ENCODE data around the gene BCKDHB. TPM values are rescaled to one million over a fixed set of nuclear protein-coding genes. Genes with fewer than 3 reads are reported as not detected.

BCKDHB gene
- total RNA-seq, 2 experiments from 2014 or later: 16.4 to 18.8 TPM

DNA sequence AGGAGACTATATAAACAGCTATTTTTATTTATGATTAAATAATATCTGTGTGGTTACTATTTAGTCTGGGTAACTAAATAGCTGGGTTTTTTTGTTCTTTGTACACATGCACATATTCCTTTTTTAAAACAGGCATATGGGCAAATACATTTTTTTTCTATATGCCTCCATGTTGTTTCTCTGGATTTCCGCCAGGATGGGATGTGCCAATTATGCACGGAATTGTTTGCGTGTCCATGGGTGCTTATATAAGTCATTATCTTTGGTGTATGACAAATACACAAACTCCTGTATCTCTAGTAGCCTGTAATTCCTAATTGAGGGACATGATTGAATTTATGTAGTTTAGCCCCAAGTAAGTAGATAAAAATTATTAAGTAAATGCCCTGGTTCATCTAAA, 226.9 kb downstream of the BCKDHB start:
- CTCF ChIA-PET: no interaction called here
- H3K9me3 Mint-ChIP-seq: no peaks in the 10 kb centered on the region
- POLR2A ChIA-PET: no interaction called here
- no peak overlapping the region for H3K27ac Mint-ChIP-seq
- H3K27me3 Mint-ChIP-seq: no peaks in the 10 kb centered on the region
- no peaks in the 10 kb centered on the region for H3K36me3 Mint-ChIP-seq (ENCODE audit: low read depth)
- peaks cover 4% of the 10 kb centered on the region for H3K4me1 Mint-ChIP-seq
- DNase-seq: no peak
- no peak overlapping the region for H3K4me3 Mint-ChIP-seq

DNA sequence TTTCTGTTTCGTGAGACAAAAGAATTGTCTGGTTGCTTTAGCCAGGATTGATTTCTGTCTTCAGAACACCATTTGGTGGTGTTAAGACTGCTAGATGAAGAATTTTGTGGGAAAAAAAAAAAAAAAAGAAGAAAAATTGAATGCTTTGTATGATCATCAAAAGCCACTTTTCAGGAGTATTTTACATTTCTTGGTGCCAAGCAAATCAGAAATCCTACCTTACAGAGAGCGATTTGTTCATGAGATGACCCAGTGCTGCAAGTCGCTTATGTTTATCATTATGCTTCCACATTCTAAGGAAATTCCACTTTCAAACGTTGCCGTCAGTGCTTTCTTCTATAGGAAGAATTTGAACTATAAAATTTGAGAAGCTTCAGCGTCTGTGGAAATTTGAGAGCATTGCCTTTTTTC, 228.7 kb downstream of the BCKDHB start:
- CTCF ChIA-PET: interaction anchor here (1.1 kb wide), 1 partner anchor 1419 kb away, joined by 4 read pairs; no protein-coding TSS in a partner anchor
- DNase-seq: no peak
- Mint-ChIP-seq H3K4me1 (peaks cover 4% of the 10 kb centered on the region), H3K27me3 (no peaks in the 10 kb centered on the region), H3K27ac (no peak overlapping the region), H3K9me3 (no peaks in the 10 kb centered on the region), H3K4me3 (no peak overlapping the region), H3K36me3 (ENCODE audit: low read depth) (no peaks in the 10 kb centered on the region)
- POLR2A ChIA-PET: no interaction called here

DNA sequence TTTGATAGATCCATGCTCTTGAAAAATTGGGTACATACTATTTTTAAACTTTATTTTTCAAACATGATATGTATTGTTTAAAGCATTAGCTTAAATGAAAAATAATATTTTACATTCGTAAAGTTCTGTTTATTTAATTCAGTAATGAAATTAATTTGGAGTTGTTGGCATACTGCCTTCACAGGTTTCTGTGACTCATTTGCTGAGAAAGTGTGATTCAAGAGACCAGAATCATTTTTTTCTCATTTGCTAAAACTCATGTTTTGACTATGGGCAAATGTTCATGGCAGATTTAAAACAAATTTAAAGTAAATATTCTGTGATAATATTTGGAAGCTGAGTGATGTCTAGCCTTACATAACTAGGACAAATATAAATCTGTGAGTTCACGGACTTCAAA, 230.4 kb downstream of the BCKDHB start:
- no peaks in the 10 kb centered on the region for H3K27me3 Mint-ChIP-seq

DNA sequence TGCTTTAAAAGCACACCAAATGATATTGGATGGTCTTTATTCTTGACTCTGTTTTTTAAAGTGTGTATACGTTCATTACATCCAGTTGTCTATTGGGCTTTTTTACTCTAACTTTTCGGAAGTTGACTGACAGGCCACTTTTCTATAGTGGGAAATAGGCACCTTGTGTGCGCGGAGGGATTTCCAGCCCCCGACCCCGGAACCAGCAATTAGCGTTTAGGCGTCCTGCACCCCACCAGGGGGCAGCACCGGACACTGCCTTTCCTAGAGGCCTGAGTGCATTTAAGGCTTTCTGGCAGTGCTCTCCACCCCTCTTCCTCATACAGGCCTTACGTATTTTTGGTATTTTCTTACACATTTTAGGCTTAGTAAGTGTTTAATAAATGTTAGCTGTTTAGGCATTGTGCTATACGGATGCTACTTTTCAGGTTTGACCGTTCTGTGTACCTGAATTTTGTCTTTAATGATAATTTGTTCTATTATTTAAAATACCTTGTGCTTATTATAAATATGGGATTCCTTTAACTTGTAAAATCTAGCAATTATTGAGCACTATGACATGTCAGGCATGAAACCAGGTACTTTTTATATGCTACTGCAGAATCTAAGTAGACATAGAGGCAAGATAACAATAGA, 231.8 kb downstream of the BCKDHB start:
- CTCF ChIA-PET: no interaction called here
- peak; percentile 68 for DNase-seq
- Mint-ChIP-seq H3K4me3 (no peak overlapping the region), H3K27me3 (no peaks in the 10 kb centered on the region), H3K9me3 (no peaks in the 10 kb centered on the region), H3K4me1 (peaks cover 4% of the 10 kb centered on the region), H3K27ac (no peak overlapping the region), H3K36me3 (ENCODE audit: low read depth) (no peaks in the 10 kb centered on the region)
- POLR2A ChIA-PET: no interaction called here

More for the DNA sequence above, 230.4 kb downstream of the BCKDHB start:
- CTCF ChIA-PET: no interaction called here
- POLR2A ChIA-PET: no interaction called here
- DNase-seq: no peak
- no peak overlapping the region for H3K27ac Mint-ChIP-seq
- H3K4me3 Mint-ChIP-seq: no peak overlapping the region
- no peaks in the 10 kb centered on the region for H3K9me3 Mint-ChIP-seq
- peaks cover 4% of the 10 kb centered on the region for H3K4me1 Mint-ChIP-seq
- no peaks in the 10 kb centered on the region for H3K36me3 Mint-ChIP-seq (ENCODE audit: low read depth)

DNA sequence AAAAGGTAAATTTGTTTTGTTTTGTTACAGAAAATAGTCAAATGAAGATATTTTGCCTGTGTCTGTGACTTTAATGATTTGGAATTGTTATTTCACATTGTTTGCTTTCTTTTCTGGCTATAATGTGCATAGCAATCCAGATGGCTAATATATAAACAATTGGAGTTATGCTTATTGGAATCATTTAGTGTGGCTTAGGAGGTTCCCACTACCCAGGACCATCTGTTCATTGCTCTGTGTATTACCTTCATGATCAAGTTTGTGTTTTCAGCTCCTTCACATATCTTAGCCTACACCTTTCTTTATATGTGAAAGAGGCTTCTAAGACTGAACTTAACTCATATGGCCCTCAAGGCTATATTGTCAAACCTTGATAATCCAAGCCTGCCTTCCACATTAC, 232.9 kb downstream of the BCKDHB start:
- no peaks in the 10 kb centered on the region for H3K27me3 Mint-ChIP-seq
- H3K36me3 Mint-ChIP-seq (ENCODE audit: low read depth): no peaks in the 10 kb centered on the region
- ChIA-PET CTCF (no interaction called here), POLR2A (no interaction called here)
- H3K4me1 Mint-ChIP-seq: peaks cover 4% of the 10 kb centered on the region
- no peak for DNase-seq
- H3K27ac Mint-ChIP-seq: no peak overlapping the region
- no peaks in the 10 kb centered on the region for H3K9me3 Mint-ChIP-seq
- H3K4me3 Mint-ChIP-seq: no peak overlapping the region

DNA sequence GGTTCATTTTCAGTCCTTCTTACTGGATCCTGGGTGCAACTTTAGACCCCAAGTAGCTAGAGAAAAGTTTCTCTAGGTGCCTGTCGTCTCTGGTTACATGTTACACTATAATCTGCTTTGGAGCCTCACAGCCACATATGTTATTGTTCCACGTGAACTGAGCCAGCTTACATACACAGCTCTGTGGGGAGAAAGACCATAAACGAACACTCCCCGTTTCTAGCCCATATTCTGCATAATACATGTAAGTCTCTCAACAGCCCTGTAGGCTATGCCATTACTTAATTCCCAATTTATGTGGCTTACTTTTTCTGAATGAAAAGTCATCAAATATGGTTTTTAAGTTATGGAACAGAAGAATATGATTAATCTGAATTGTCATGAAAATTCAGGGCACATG, 233.8 kb downstream of the BCKDHB start:
- DNase-seq: no peak
- H3K4me3 Mint-ChIP-seq: no peak overlapping the region
- POLR2A ChIA-PET: no interaction called here
- no peaks in the 10 kb centered on the region for H3K9me3 Mint-ChIP-seq
- CTCF ChIA-PET: no interaction called here
- H3K27ac Mint-ChIP-seq: no peak overlapping the region
- peaks cover 4% of the 10 kb centered on the region for H3K4me1 Mint-ChIP-seq
- H3K36me3 Mint-ChIP-seq (ENCODE audit: low read depth): no peaks in the 10 kb centered on the region
- H3K27me3 Mint-ChIP-seq: no peaks in the 10 kb centered on the region

DNA sequence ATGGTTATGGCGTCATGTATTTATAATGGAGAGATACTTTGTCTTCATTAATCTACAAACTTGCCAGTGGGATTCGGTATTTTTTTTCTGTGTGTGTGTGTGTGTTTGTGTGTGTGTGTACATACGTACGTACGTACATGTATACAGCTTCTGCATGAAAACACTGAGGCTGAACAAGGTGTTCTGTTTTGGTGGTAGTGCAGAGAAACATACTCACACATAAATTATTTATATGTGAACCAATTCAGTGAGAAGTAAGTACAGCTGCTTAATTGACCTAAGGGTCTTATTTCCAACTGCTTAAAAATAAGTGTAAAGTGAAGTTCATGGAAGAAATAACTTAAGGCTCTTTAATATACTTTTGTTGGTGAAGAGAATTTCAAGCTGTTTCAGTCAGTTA, 234.2 kb downstream of the BCKDHB start:
- Mint-ChIP-seq H3K9me3 (no peaks in the 10 kb centered on the region), H3K36me3 (ENCODE audit: low read depth) (no peaks in the 10 kb centered on the region), H3K4me3 (no peak overlapping the region), H3K4me1 (peaks cover 4% of the 10 kb centered on the region), H3K27ac (no peak overlapping the region), H3K27me3 (no peaks in the 10 kb centered on the region)
- POLR2A ChIA-PET: no interaction called here
- CTCF ChIA-PET: no interaction called here
- no peak for DNase-seq

DNA sequence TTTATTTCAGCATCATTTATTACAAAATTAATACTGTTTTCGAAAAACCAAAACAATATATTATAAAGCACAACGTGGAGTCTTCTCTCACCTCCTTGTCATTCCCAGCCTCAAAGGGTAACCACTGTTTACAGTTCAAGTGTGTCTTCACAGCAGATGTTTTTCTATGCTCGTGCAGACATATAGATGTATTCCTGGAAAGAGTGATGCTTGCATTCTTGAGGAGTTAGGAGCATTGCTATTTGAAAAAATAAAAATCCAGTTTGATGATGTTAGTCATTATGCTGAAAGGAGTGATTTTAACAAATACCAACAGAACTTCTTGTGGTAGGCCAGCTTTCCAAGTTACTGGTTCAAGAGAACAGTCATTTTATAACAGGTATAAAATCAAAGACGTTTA, 234.9 kb downstream of the BCKDHB start:
- Mint-ChIP-seq H3K4me1 (peaks cover 4% of the 10 kb centered on the region), H3K4me3 (no peak overlapping the region), H3K27ac (no peak overlapping the region), H3K36me3 (ENCODE audit: low read depth) (no peaks in the 10 kb centered on the region), H3K27me3 (no peaks in the 10 kb centered on the region), H3K9me3 (no peaks in the 10 kb centered on the region)
- ChIA-PET POLR2A (no interaction called here), CTCF (interaction anchor here (0.6 kb wide), 1 partner anchor 1140 kb away, joined by 3 read pairs; no protein-coding TSS in a partner anchor)
- no peak for DNase-seq

DNA sequence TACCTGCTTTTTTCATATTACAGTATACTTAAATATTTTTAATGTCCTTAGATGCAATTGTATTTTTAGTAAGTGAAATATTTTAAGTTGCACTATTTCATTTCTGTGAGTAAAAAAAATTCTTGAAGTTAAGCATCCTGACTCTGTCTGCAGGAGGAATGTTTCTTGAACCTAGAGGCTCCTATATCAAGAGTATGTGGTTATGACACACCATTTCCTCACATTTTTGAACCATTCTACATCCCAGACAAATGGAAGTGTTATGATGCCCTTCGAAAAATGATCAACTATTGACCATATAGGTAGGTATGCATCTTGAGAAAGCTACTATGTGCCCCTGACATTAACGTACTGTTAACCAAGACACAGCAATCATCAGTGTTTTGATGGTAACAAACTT, 237.0 kb downstream of the BCKDHB start:
- ChIA-PET CTCF (no interaction called here), POLR2A (no interaction called here)
- H3K9me3 Mint-ChIP-seq: no peaks in the 10 kb centered on the region
- H3K27me3 Mint-ChIP-seq: no peaks in the 10 kb centered on the region
- no peak overlapping the region for H3K4me3 Mint-ChIP-seq
- no peaks in the 10 kb centered on the region for H3K4me1 Mint-ChIP-seq
- no peak overlapping the region for H3K27ac Mint-ChIP-seq
- DNase-seq: no peak
- no peaks in the 10 kb centered on the region for H3K36me3 Mint-ChIP-seq (ENCODE audit: low read depth)

DNA sequence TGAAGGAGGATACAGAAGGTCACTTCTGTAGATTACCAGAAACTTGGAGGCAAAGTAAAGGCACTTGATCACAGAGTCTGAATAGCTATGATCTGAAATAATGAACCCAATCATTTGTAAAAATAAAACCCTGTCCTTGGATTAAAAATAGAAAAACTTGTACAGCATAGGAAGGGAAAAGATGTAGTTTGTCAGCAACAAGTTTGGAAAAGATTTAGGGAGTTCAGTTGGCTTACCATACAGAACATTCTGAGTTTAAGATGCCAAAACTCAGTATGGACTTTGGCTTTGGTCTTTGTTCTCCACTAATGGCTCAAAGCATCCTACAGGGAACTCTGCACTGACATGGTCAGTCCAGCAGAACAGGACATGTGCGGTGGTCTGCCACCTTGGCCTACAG, 240.6 kb downstream of the BCKDHB start:
- Mint-ChIP-seq H3K4me1 (no peaks in the 10 kb centered on the region), H3K9me3 (no peaks in the 10 kb centered on the region), H3K27me3 (no peaks in the 10 kb centered on the region), H3K4me3 (no peak overlapping the region), H3K27ac (no peak overlapping the region), H3K36me3 (ENCODE audit: low read depth) (no peaks in the 10 kb centered on the region)
- ChIA-PET POLR2A (no interaction called here), CTCF (no interaction called here)
- DNase-seq: no peak

DNA sequence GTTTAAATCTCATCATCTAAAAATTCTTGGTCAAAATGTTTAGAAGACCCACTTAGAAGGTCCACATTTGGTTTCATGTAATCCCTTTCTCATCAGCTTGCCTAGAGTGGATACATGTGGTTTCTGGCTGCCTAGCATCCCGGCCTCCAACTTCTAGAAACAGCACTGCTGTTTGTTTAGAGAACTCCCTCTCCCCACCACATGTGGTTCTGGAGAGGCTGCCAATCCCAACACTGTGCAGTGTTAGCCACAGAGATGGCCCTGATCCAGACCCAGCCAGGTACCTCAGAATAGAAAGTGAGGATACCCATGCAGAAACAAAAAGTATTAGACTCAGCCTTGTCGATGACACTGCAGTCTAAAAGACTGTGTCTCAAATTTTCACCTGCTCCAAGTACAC, 241.8 kb downstream of the BCKDHB start:
- no peaks in the 10 kb centered on the region for H3K9me3 Mint-ChIP-seq
- no peaks in the 10 kb centered on the region for H3K4me1 Mint-ChIP-seq
- POLR2A ChIA-PET: no interaction called here
- no peak overlapping the region for H3K27ac Mint-ChIP-seq
- no peak overlapping the region for H3K4me3 Mint-ChIP-seq
- no peaks in the 10 kb centered on the region for H3K36me3 Mint-ChIP-seq (ENCODE audit: low read depth)
- no peak for DNase-seq
- CTCF ChIA-PET: no interaction called here
- no peaks in the 10 kb centered on the region for H3K27me3 Mint-ChIP-seq

DNA sequence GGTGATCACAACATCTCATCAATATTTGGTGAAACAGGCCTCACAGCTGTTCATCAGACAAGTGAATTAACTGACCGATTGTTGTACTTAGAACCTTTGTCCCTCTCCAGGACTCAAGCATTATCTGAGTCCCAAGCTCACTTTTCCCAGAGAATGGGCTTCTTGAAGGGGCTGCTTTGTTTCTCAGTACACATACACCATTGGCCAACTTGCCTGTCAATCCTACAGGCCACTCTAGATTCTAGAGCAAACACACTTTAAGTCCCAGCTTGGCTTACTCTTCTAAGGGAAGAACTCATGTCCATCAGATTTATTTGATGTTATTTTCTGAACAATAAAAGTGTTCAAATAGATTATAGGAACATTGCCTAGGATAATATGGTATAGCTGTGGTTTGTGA, 249.5 kb downstream of the BCKDHB start:
- DNase-seq: no peak
- POLR2A ChIA-PET: no interaction called here
- Mint-ChIP-seq H3K4me3 (no peak overlapping the region), H3K36me3 (ENCODE audit: low read depth) (no peaks in the 10 kb centered on the region), H3K9me3 (no peaks in the 10 kb centered on the region), H3K4me1 (no peaks in the 10 kb centered on the region), H3K27ac (no peak overlapping the region), H3K27me3 (no peaks in the 10 kb centered on the region)
- CTCF ChIA-PET: no interaction called here

DNA sequence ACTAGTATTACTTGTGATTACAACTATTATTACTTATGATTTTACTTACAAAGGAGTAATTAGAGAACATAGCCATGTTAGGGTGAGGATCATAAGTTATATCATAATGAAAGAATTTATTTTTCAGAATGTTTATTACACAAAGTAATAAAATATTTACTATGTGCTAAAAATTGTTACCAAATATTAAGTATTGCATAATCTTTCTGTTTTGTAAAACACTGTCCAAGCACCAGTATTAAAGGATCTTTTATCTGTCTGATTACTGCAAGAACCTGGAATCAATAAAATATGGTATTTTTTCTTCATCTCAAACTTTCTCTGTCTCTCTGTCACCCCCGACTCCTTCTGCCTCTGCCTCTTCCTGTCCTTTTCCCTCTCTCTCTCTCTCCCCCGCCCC, 250.1 kb downstream of the BCKDHB start:
- Mint-ChIP-seq H3K9me3 (no peaks in the 10 kb centered on the region), H3K4me3 (no peak overlapping the region), H3K27ac (no peak overlapping the region), H3K36me3 (ENCODE audit: low read depth) (no peaks in the 10 kb centered on the region), H3K4me1 (no peaks in the 10 kb centered on the region), H3K27me3 (no peaks in the 10 kb centered on the region)
- ChIA-PET CTCF (no interaction called here), POLR2A (no interaction called here)
- DNase-seq: no peak

DNA sequence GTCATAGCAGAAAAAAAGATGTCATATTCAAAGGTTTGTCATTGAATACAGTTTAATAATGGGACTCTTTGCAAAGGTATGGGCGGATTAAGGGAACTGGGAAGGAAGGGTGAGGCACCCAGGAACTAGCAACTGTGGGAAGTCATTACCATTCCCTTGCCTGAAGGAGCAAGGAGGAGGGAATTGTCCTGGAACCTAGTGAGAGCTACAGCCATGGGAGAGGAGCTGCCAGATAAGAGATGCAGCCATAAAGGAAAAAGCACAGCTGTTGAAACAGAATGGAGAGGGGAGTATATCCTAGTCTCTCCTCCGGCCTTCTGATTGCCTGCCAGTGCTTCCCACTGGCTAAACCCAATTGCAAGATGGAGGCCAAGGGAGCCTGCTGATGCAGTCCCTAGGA, 250.6 kb downstream of the BCKDHB start:
- Mint-ChIP-seq H3K4me1 (no peaks in the 10 kb centered on the region), H3K27ac (no peak overlapping the region), H3K4me3 (no peak overlapping the region), H3K27me3 (no peaks in the 10 kb centered on the region), H3K36me3 (ENCODE audit: low read depth) (no peaks in the 10 kb centered on the region), H3K9me3 (no peaks in the 10 kb centered on the region)
- no peak for DNase-seq
- CTCF ChIA-PET: interaction anchor here (0.6 kb wide), 1 partner anchor 1529 kb away, joined by 3 read pairs; no protein-coding TSS in a partner anchor
- POLR2A ChIA-PET: no interaction called here
